SKM-1 (cell line): ENCODE results near the gene MTG1.
"Not testable (repeated sequence)": the region's sequence is repeated elsewhere in the genome, so short reads cannot be mapped to it uniquely, and the experiment has no call there.

Experiments used
- DNase-seq: peaks from one replicate; lab custom pipeline; 2025; ENCODE audit not compliant: unreplicated experiment; lab: John Stamatoyannopoulos, UW

MTG1 gene

GRCh38 chr10:133399123-133399601 is 5.2 kb downstream of the MTG1 start:
- DNase-seq = no peak

GRCh38 chr10:133400624-133401424 is 6.9 kb downstream of the MTG1 start:
- no peak for DNase-seq

GRCh38 chr10:133401500-133401899 is 7.5 kb downstream of the MTG1 start:
- DNase-seq = no peak

- DNase-seq = no peak
These were observed 8.2 kb downstream of the MTG1 start for GRCh38 chr10:133401981-133402725.

GRCh38 chr10:133403359-133403758 is 9.4 kb downstream of the MTG1 start:
- DNase-seq = no peak

GRCh38 chr10:133403784-133404183 is 9.8 kb downstream of the MTG1 start:
- no peak for DNase-seq

- DNase-seq = no peak
These were observed 11.3 kb downstream of the MTG1 start for GRCh38 chr10:133405272-133405671.

GRCh38 chr10:133405844-133406527 is 12.0 kb downstream of the MTG1 start:
- no peak for DNase-seq

GRCh38 chr10:133411523-133412380 is 17.8 kb downstream of the MTG1 start:
- no peak for DNase-seq

- no peak for DNase-seq
These were observed 18.4 kb downstream of the MTG1 start for GRCh38 chr10:133412381-133412711.

GRCh38 chr10:133414401-133414800 is 20.4 kb downstream of the MTG1 start:
- not testable (repeated sequence) for DNase-seq

GRCh38 chr10:133415752-133416151 is 21.8 kb downstream of the MTG1 start:
- no peak for DNase-seq

- DNase-seq = no peak
These were observed 24.5 kb downstream of the MTG1 start for GRCh38 chr10:133418289-133418993.

GRCh38 chr10:133419211-133419950 is 25.4 kb downstream of the MTG1 start:
- no peak for DNase-seq

- no peak for DNase-seq
These were observed 26.1 kb downstream of the MTG1 start for GRCh38 chr10:133420028-133420427.

GRCh38 chr10:133420579-133420978 is 26.6 kb downstream of the MTG1 start:
- no peak for DNase-seq

- DNase-seq = no peak
These were observed 27.6 kb downstream of the MTG1 start for GRCh38 chr10:133421336-133422222.

- DNase-seq = no peak
These were observed 28.4 kb downstream of the MTG1 start for GRCh38 chr10:133422223-133422806.
